HepG2 (cell line): ENCODE data around the gene ANKS4B. TPM values are rescaled to one million over a fixed set of nuclear protein-coding genes. Genes with fewer than 3 reads are reported as not detected.
A peak's percentile ranks its signal among the peaks of the same experiment; 100 is the strongest.

ENCODE experiments used
- ATAC-seq: fragments of 200-7000 bp; cut with Tn5 transposase; 3 replicates; pipeline ENCODE4 v1.9.1; 2020; ENCODE audit warnings: mild to moderate bottlenecking, moderate library complexity
- BruUV-seq: library from RNA; stranded (reverse); fragments of 400-500 nt; replicated peaks from 2 replicates; lab custom pipeline; 2021; lab: Mats Ljungman, UMichigan
- CTCF ChIA-PET: fragments of 300-600 bp; formaldehyde crosslinking; extraction: SDS; loops from one replicate; lab custom pipeline; 2021; ENCODE audit warnings: low total read pairs, inconsistent platforms, low intra/inter-chr PET ratio; lab: Yijun Ruan, JAX
- POLR2A ChIA-PET: fragments of 350-600 bp; sonication (Branson Sonifier 250); formaldehyde crosslinking; loops from one replicate; lab custom pipeline; 2020; ENCODE audit warnings: antibody characterized with exemption, inconsistent platforms; lab: Yijun Ruan, JAX
- DNase-seq: peaks from one replicate; pipeline ENCODE4 v3.0.0-alpha.2; 2015; ENCODE audit warnings: low spot score
- FAIRE-seq: peaks from 3 replicates; lab custom pipeline; 2011; peaks lifted over from hg19 to GRCh38; lab: Jason Lieb, UNC
- H2AFZ ChIP-seq: one replicate; pipeline ENCODE4 v1.6.1; 2011; ENCODE audit warnings: low read length, inconsistent platforms
- H3K27ac ChIP-seq: fragments of 300-600 bp; 3 replicates; pipeline ENCODE4 v1.8.0; 2011; ENCODE audit warnings: mixed run types, mild to moderate bottlenecking, mixed read lengths, low read length, inconsistent platforms; ENCODE audit not compliant: insufficient read depth; ENCODE audit errors: extremely low read length
- H3K27me3 ChIP-seq, 2 experiments: fragments of 200-600 bp in 1 of 2; 2 replicates in 1 of 2; 3 replicates in 1 of 2; pipeline versions ENCODE4 v1.6.0 to v1.8.0; 2011; ENCODE audit warnings: low read length in 2 of 2, mild to moderate bottlenecking in 2 of 2, moderate library complexity in 2 of 2, inconsistent platforms in 1 of 2; ENCODE audit not compliant: insufficient read depth in 2 of 2, control insufficient read depth in 1 of 2
- H3K36me3 ChIP-seq, 2 experiments: fragments of 200-600 bp in 1 of 2; replicated peaks in 1 of 2; 2 replicates in 1 of 2; 3 replicates in 1 of 2; pipeline versions ENCODE4 v1.5.1 to v1.8.0; 2011; ENCODE audit warnings: low read length in 2 of 2, inconsistent platforms in 1 of 2; ENCODE audit not compliant: insufficient read depth in 2 of 2, control insufficient read depth in 1 of 2
- H3K4me1 ChIP-seq: 2 replicates; pipeline ENCODE4 v1.5.1; 2012; ENCODE audit warnings: low read length, inconsistent platforms; ENCODE audit not compliant: insufficient read depth
- H3K4me2 ChIP-seq: 2 replicates; pipeline ENCODE4 v1.6.0; 2011; ENCODE audit warnings: low read depth, low read length, inconsistent platforms
- H3K4me3 ChIP-seq, 3 experiments: fragments of 200-600 bp in 1 of 3; sonication (generic), shearing (Covaris generic) in 1 of 3; replicated peaks in 1 of 3; 2 replicates each; pipeline ENCODE4 v1.5.1; 2011 to 2016; ENCODE audit warnings: low read length in 3 of 3, inconsistent platforms in 2 of 3, low read depth in 2 of 3, mild to moderate bottlenecking in 2 of 3, control low read depth in 1 of 3, mixed read lengths in 1 of 3; ENCODE audit not compliant: insufficient read depth in 1 of 3
- H3K79me2 ChIP-seq: one replicate; pipeline ENCODE4 v1.6.1; 2011; ENCODE audit warnings: low read length, inconsistent platforms; ENCODE audit not compliant: insufficient read depth
- H3K9ac ChIP-seq: 2 replicates; pipeline ENCODE4 v1.6.0; 2011; ENCODE audit warnings: mild to moderate bottlenecking, low read depth, low read length, inconsistent platforms; ENCODE audit not compliant: insufficient read depth
- H3K9me3 ChIP-seq: 2 replicates; pipeline ENCODE4 v1.5.1; 2012; ENCODE audit warnings: mild to moderate bottlenecking, low read length
- H4K20me1 ChIP-seq: 2 replicates; pipeline ENCODE4 v1.6.0; 2011; ENCODE audit warnings: inconsistent platforms, mild to moderate bottlenecking, low read length, moderate library complexity; ENCODE audit not compliant: insufficient read depth
- DNMT3B ChIP-seq: conservative IDR thresholded peaks from 2 replicates; pipeline ENCODE4 v1.6.1; 2016; ENCODE audit warnings: missing biosample characterization, control low read depth
- EED ChIP-seq: sonication (generic); formaldehyde crosslinking; IDR thresholded peaks from 2 replicates; pipeline ENCODE4 v1.5.0; 2020; ENCODE audit warnings: mild to moderate bottlenecking, missing genetic modification reagents
- GATAD2A ChIP-seq: IDR thresholded peaks from 2 replicates; pipeline ENCODE4 v1.6.1; 2016
- KLF9 ChIP-seq: IDR thresholded peaks from 2 replicates; pipeline ENCODE4 v1.6.1; 2016; ENCODE audit warnings: low read depth
- MED8 ChIP-seq: sonication (generic); formaldehyde crosslinking; IDR thresholded peaks from 2 replicates; pipeline ENCODE4 v1.8.1; 2023; ENCODE audit warnings: mild to moderate bottlenecking, missing genetic modification reagents; ENCODE audit not compliant: insufficient replicate concordance
- MXD4 ChIP-seq: IDR thresholded peaks from 2 replicates; pipeline ENCODE4 v1.6.1; 2016; ENCODE audit warnings: mild to moderate bottlenecking, missing biosample characterization, missing genetic modification reagents
- NFE2 ChIP-seq: sonication (generic); formaldehyde crosslinking; IDR thresholded peaks from 2 replicates; pipeline ENCODE4 v1.4.0; 2020; ENCODE audit warnings: missing genetic modification reagents
- POGZ ChIP-seq: sonication (generic); formaldehyde crosslinking; IDR thresholded peaks from 2 replicates; pipeline ENCODE4 v1.4.0; 2020; ENCODE audit warnings: mild to moderate bottlenecking, missing genetic modification reagents
- THAP11 ChIP-seq: IDR thresholded peaks from 2 replicates; pipeline ENCODE4 v1.6.1; 2016; ENCODE audit warnings: missing biosample characterization, missing genetic modification reagents
- ZEB1 ChIP-seq: IDR thresholded peaks from 2 replicates; pipeline ENCODE4 v1.6.1; 2012; ENCODE audit warnings: mild to moderate bottlenecking, low read depth, inconsistent platforms; ENCODE audit not compliant: insufficient replicate concordance
- ZNF20 ChIP-seq: sonication (generic); formaldehyde crosslinking; IDR thresholded peaks from 2 replicates; pipeline ENCODE4 v1.4.0; 2020; ENCODE audit warnings: mild to moderate bottlenecking, moderate library complexity, missing genetic modification reagents
- ZNF24 ChIP-seq: fragments of 450-650 bp; IDR thresholded peaks from 2 replicates; pipeline ENCODE4 v1.6.1; 2017; ENCODE audit warnings: antibody characterized with exemption, mild to moderate bottlenecking
- ZNF281 ChIP-seq: sonication (generic); formaldehyde crosslinking; IDR thresholded peaks from 2 replicates; pipeline ENCODE4 v1.4.0; 2020; ENCODE audit warnings: missing genetic modification reagents, borderline replicate concordance
- ZNF441 ChIP-seq: sonication (generic); formaldehyde crosslinking; IDR thresholded peaks from 2 replicates; pipeline ENCODE4 v1.7.0; 2021; ENCODE audit warnings: missing genetic modification reagents, borderline replicate concordance
- ZNF556 ChIP-seq: sonication (generic); formaldehyde crosslinking; IDR thresholded peaks from 2 replicates; pipeline ENCODE4 v1.4.0; 2020; ENCODE audit warnings: mild to moderate bottlenecking, missing genetic modification reagents, borderline replicate concordance
- ZNF609 ChIP-seq: sonication (generic); formaldehyde crosslinking; IDR thresholded peaks from 2 replicates; pipeline ENCODE4 v1.4.0; 2020; ENCODE audit warnings: mild to moderate bottlenecking, missing genetic modification reagents, borderline replicate concordance
- ZNF619 ChIP-seq: sonication (generic); formaldehyde crosslinking; IDR thresholded peaks from 2 replicates; pipeline ENCODE4 v1.4.0; 2020; ENCODE audit warnings: mild to moderate bottlenecking, missing genetic modification reagents
- WGBS: methylation state at CpG from one replicate; pipeline ENCODE4 v1.1.6; 2017; ENCODE audit warnings: low lambda C conversion rate; 5-methylcytosine and 5-hydroxymethylcytosine counted together
- in situ Hi-C: cut with HindIII; loops from 2 replicates; pipeline ENCODE4 v1.10.0; 2017; ENCODE audit warnings: low pct_unique_long_range_greater_than_20kb; ENCODE audit not compliant: extremely low pct_ligation_motif_present
- intact Hi-C: fragments of 100-400 bp; cut with micrococcal nuclease; formaldehyde crosslinking; loops from one replicate; pipeline ENCODE4 v1.10.0; 2022; ENCODE audit not compliant: unreplicated experiment
- polyA plus RNA-seq, 8 experiments: library from polyadenylated mRNA; depleted of rRNA in 3 of 8; stranded (reverse) in 7 of 8; unstranded in 1 of 8; fragments of >200 nt; fragmentation: Illumina TruSeq in 4 of 8; extraction: Trizol in 4 of 8; gene quantifications; 2 replicates each; pipeline versions ENCODE4 v1.2.1 to v1.2.3, GENCODE V29; 2011 to 2016; ENCODE audit warnings: low read depth in 4 of 8, missing spikeins in 1 of 8, mixed read lengths in 1 of 8; ENCODE audit not compliant: insufficient read depth in 1 of 8
- total RNA-seq, 5 experiments: library from RNA; depleted of rRNA; stranded (reverse); fragments of >200 nt; fragmentation: Illumina TruSeq; extraction: Trizol; gene quantifications; 2 replicates each; pipeline ENCODE4 v1.2.3, GENCODE V29; 2016; ENCODE audit warnings: low read depth in 1 of 5

Gene ANKS4B
- total and polyA plus RNA-seq, 2 of the 13 experiments (the other 11 are each of a cell fraction or from before 2014, with no cell fraction given) = 6.5 to 30.0 TPM

GRCh38 chr16:21277927-21278706, 44.6 kb downstream of the ANKS4B start, which contains the start of gene CRYM:
Gene CRYM, minus strand, starts transcription at chr16:21278290. Its CDS starts 39 bp downstream, at chr16:21278251.
- H3K4me3 ChIP-seq = peak within 1 kb of the TSS; percentile 51 to 79 (median 62)
- ChIA-PET CTCF (interaction anchor here (0.7 to 3.9 kb wide), 6 partner anchors 22 to 122 kb away, joined by 3 to 58 read pairs (median 4); no protein-coding TSS in a partner anchor), POLR2A (no interaction called here)
- H2AFZ ChIP-seq = no peak within 1 kb of the TSS
- H3K4me2 ChIP-seq = peak within 1 kb of the TSS; percentile 98
- DNase-seq = peak; percentile 35
- no peaks in the 10 kb centered on the region for H4K20me1 ChIP-seq
- no peak within 1 kb of the TSS for H3K27ac ChIP-seq
- no TSS peak for BruUV-seq
- no peak for FAIRE-seq
- no peak within 1 kb of the TSS for H3K9ac ChIP-seq
- in situ Hi-C loops (loop anchor here (5.0 kb wide), 1 partner anchor 91 kb away; no protein-coding TSS in a partner anchor), intact Hi-C loops (loop anchor here (1.0 to 5.0 kb wide), 4 partner anchors 22 to 122 kb away; partner anchors contain the start of gene ANKS4B)
- no peaks in the 10 kb centered on the region for H3K79me2 ChIP-seq
- ATAC-seq = peak; percentile 94
- H3K27me3 ChIP-seq = peaks cover 0 to 21% of the 10 kb centered on the region in 2 experiments; a peak in 2 of 5 replicates
- no peaks in the 10 kb centered on the region for H3K9me3 ChIP-seq
- 3% methylated on average over 41 of the region's 46 CpGs for WGBS
- H3K36me3 ChIP-seq = no peaks in the 10 kb centered on the region
- peaks cover 27% of the 10 kb centered on the region for H3K4me1 ChIP-seq
- peak; percentile 72; the same call in 1 of the 2 replicates for TF ChIP-seq ZNF281 (CRISPR knock-in tag)
- TF ChIP-seq ZNF556 (CRISPR knock-in tag) = peak; percentile 90
- peak; percentile 58; the same call in 1 of the 2 replicates for TF ChIP-seq ZNF609 (CRISPR knock-in tag)
- TF ChIP-seq MXD4 = 0 out of 2 replicates have a peak, but pooled peaks have one; percentile 65
- TF ChIP-seq ZNF24 = no peak
- TF ChIP-seq EED = peak; percentile 50; the same call in 1 of the 2 replicates
- TF ChIP-seq DNMT3B = no peak
- no peak for TF ChIP-seq NFE2 (CRISPR knock-in tag)
- peak; percentile 65; the same call in 1 of the 2 replicates for TF ChIP-seq GATAD2A (CRISPR knock-in tag)
- no peak for TF ChIP-seq ZNF20 (CRISPR knock-in tag)
- TF ChIP-seq ZEB1 = peak; percentile 69
- TF ChIP-seq POGZ = peak; percentile 65; the same call in 1 of the 2 replicates
- peak; percentile 62 for TF ChIP-seq THAP11 (CRISPR knock-in tag)
- 0 out of 2 replicates have a peak, but pooled peaks have one; percentile 26 for TF ChIP-seq KLF9 (CRISPR knock-in tag)
- TF ChIP-seq MED8 (CRISPR knock-in tag) = no peak
- TF ChIP-seq ZNF619 = peak; percentile 87
- no peak for TF ChIP-seq ZNF441 (CRISPR knock-in tag)
